Left lung (tissue), 10 donors: ENCODE data around the gene ATP10A. TPM values are rescaled to one million over a fixed set of nuclear protein-coding genes. Genes with fewer than 3 reads are reported as not detected.

ENCODE experiments used
- ATAC-seq: fragments of 200-7000 bp; cut with Tn5 transposase; one replicate; pipeline ENCODE4 v1.9.1; 2020; ENCODE audit warnings: moderate library complexity
- DNase-seq, 4 donors: peaks; one replicate each; pipeline ENCODE4 v3.0.0-alpha.2; 2013 to 2020
- H3K27ac ChIP-seq, 2 donors: fragments of 200-600 bp; sonication (generic) in 1 of 2; one replicate each; pipeline versions ENCODE4 v1.5.0 to v1.8.0; 2020 to 2021
- H3K27me3 ChIP-seq, 2 donors: fragments of 200-600 bp; sonication (generic) in 1 of 2; one replicate each; pipeline versions ENCODE4 v1.5.0 to v1.8.0; 2020 to 2021
- H3K36me3 ChIP-seq, 2 donors: fragments of 200-600 bp; sonication (generic) in 1 of 2; one replicate each; pipeline versions ENCODE4 v1.5.0 to v1.8.0; 2020 to 2021
- H3K4me1 ChIP-seq, 2 donors: fragments of 200-600 bp; one replicate each; pipeline ENCODE4 v1.8.0; 2021
- H3K4me3 ChIP-seq, 2 donors: fragments of 200-600 bp; sonication (generic) in 1 of 2; one replicate each; pipeline versions ENCODE4 v1.5.0 to v1.8.0; 2020 to 2021; ENCODE audit warnings: mild to moderate bottlenecking in 1 of 2
- H3K9me3 ChIP-seq, 2 donors: fragments of 200-600 bp; sonication (generic) in 1 of 2; one replicate each; pipeline versions ENCODE4 v1.5.0 to v1.8.0; 2020 to 2021
- CTCF ChIP-seq, 2 donors: fragments of 200-600 bp; sonication (generic) in 1 of 2; IDR thresholded peaks; one replicate each; pipeline versions ENCODE4 v1.5.0 to v1.8.0; 2021; ENCODE audit warnings: antibody characterized with exemption in 2 of 2
- intact Hi-C, 2 donors: fragments of 100-400 bp; cut with DNase I; formaldehyde crosslinking; loops; one replicate each; pipeline versions ENCODE4 v1.11.2 to v1.14.2; 2022
- polyA plus RNA-seq, 6 donors: library from polyadenylated mRNA; unstranded; fragments of 120-200 nt; gene quantifications; one replicate each; pipeline ENCODE4 v1.2.1, GENCODE V29; 2013; ENCODE audit not compliant: insufficient read length in 6 of 6
- total RNA-seq, 2 donors: library from RNA; stranded (reverse); fragmentation: NEBNext Ultra II Directional; extraction: Animal tissue kit (Norgen Biotek cat#: 25700); gene quantifications; one replicate each; pipeline ENCODE4 v1.2.1, GENCODE V29; 2021
- donor health status: DM: no; HTN: yes; CAD: no.
- donor health status: DM: no; HTN: no; CAD: no.

The ATP10A gene
- total and polyA plus RNA-seq, 8 donors = 0.70 to 46.1 (median 0.87) TPM

GRCh38 chr15:25892126-25892525 is 29.0 kb upstream of the ATP10A start:
- Histone ChIP-seq H3K4me3 (no peak overlapping the region), H3K4me1 (no peaks in the 10 kb centered on the region), H3K27ac (peak overlapping the region; percentile 20 to 53), H3K9me3 (no peaks in the 10 kb centered on the region), H3K36me3 (no peaks in the 10 kb centered on the region), H3K27me3 (no peaks in the 10 kb centered on the region)
- intact Hi-C loops = no loop called here
- peak; percentile 97 for ATAC-seq
- no peak for TF ChIP-seq CTCF (IDR thresholded peaks at IDR 0.05)
- DNase-seq = no peak

GRCh38 chr15:25891081-25891480 is 28.0 kb upstream of the ATP10A start:
- intact Hi-C loops = no loop called here
- ATAC-seq (no peak), DNase-seq (no peak)
- Histone ChIP-seq H3K36me3 (no peaks in the 10 kb centered on the region), H3K27ac (no peak overlapping the region), H3K4me1 (no peaks in the 10 kb centered on the region), H3K9me3 (no peaks in the 10 kb centered on the region), H3K4me3 (no peak overlapping the region), H3K27me3 (no peaks in the 10 kb centered on the region)
- no peak for TF ChIP-seq CTCF (IDR thresholded peaks at IDR 0.05)

- no peak for TF ChIP-seq CTCF (IDR thresholded peaks at IDR 0.05)
- intact Hi-C loops = no loop called here
- Histone ChIP-seq H3K36me3 (no peaks in the 10 kb centered on the region), H3K4me1 (no peaks in the 10 kb centered on the region), H3K4me3 (no peak overlapping the region), H3K27me3 (no peaks in the 10 kb centered on the region), H3K27ac (no peak overlapping the region), H3K9me3 (no peaks in the 10 kb centered on the region)
- ATAC-seq = no peak
- DNase-seq = no peak
Observed at GRCh38 chr15:25890529-25890928, 27.4 kb upstream of the ATP10A start.

- H3K36me3 ChIP-seq = no peaks in the 10 kb centered on the region
- H3K27me3 ChIP-seq = no peaks in the 10 kb centered on the region
- no peak for TF ChIP-seq CTCF (IDR thresholded peaks at IDR 0.05)
- no peak overlapping the region for H3K27ac ChIP-seq
- peaks cover 0 to 5% of the 10 kb centered on the region in 2 donors for H3K4me1 ChIP-seq
- H3K4me3 ChIP-seq = no peak overlapping the region
- no peak for ATAC-seq
- intact Hi-C loops = no loop called here
- no peak for DNase-seq
- no peaks in the 10 kb centered on the region for H3K9me3 ChIP-seq
Observed at GRCh38 chr15:25887870-25888269, 24.7 kb upstream of the ATP10A start.

GRCh38 chr15:25886498-25887140 is 23.5 kb upstream of the ATP10A start:
- intact Hi-C loops = no loop called here
- DNase-seq = peak in 1 of 4 donors; percentile 70
- no peaks in the 10 kb centered on the region for H3K9me3 ChIP-seq
- peak; percentile 36 for ATAC-seq
- peaks cover 3 to 5% of the 10 kb centered on the region in 2 donors for H3K4me1 ChIP-seq
- no peaks in the 10 kb centered on the region for H3K27me3 ChIP-seq
- no peak for TF ChIP-seq CTCF (IDR thresholded peaks at IDR 0.05)
- no peak overlapping the region for H3K4me3 ChIP-seq
- no peaks in the 10 kb centered on the region for H3K36me3 ChIP-seq
- H3K27ac ChIP-seq = no peak overlapping the region
